ELR (cell line): ENCODE results near the gene MS4A14.
A peak's percentile ranks its signal among the peaks of the same experiment; 100 is the strongest.
"Not testable (repeated sequence)": the region's sequence is repeated elsewhere in the genome, so short reads cannot be mapped to it uniquely, and the experiment has no call there.

Experiments
- DNase-seq: peaks from one replicate; pipeline ENCODE4 v3.0.0-alpha.2; 2015; ENCODE audit warnings: low read depth

MS4A14 gene

GRCh38 chr11:60396382-60396781, at the start of gene MS4A14:
Gene MS4A14, plus strand, starts transcription at chr11:60396459. Its CDS starts 120 bp downstream, at chr11:60396579.
- DNase-seq, result no peak

- no peak for DNase-seq
These were observed 49.0 kb upstream of the MS4A14 start for GRCh38 chr11:60347084-60347797.

- DNase-seq, result no peak
These were observed 48.1 kb upstream of the MS4A14 start for GRCh38 chr11:60348116-60348515.

- DNase-seq, result no peak
These were observed 46.3 kb upstream of the MS4A14 start for GRCh38 chr11:60349990-60350389.

GRCh38 chr11:60357771-60358170, 38.5 kb upstream of the MS4A14 start:
- no peak for DNase-seq

- no peak for DNase-seq
These were observed 35.6 kb upstream of the MS4A14 start for GRCh38 chr11:60360621-60361020.

GRCh38 chr11:60362241-60362640, 34.0 kb upstream of the MS4A14 start:
- no peak for DNase-seq

- DNase-seq, result peak; percentile 66
These were observed 32.5 kb upstream of the MS4A14 start for GRCh38 chr11:60363542-60364470.

GRCh38 chr11:60366262-60366904, 29.9 kb upstream of the MS4A14 start:
- not testable (repeated sequence) for DNase-seq

- DNase-seq, result no peak
These were observed 29.2 kb upstream of the MS4A14 start for GRCh38 chr11:60367009-60367408.

- no peak for DNase-seq
These were observed 28.4 kb upstream of the MS4A14 start for GRCh38 chr11:60367896-60368295.

GRCh38 chr11:60370252-60370810, 25.9 kb upstream of the MS4A14 start:
- no peak for DNase-seq

GRCh38 chr11:60370811-60371298, 25.4 kb upstream of the MS4A14 start:
- peak; percentile 19 for DNase-seq

- no peak for DNase-seq
These were observed 24.9 kb upstream of the MS4A14 start for GRCh38 chr11:60371386-60371785.

GRCh38 chr11:60371854-60372253, 24.4 kb upstream of the MS4A14 start:
- no peak for DNase-seq

- DNase-seq, result no peak
These were observed 23.5 kb upstream of the MS4A14 start for GRCh38 chr11:60372767-60373166.

- DNase-seq, result no peak
These were observed 20.9 kb upstream of the MS4A14 start for GRCh38 chr11:60375316-60375715.

GRCh38 chr11:60376601-60377000, 19.7 kb upstream of the MS4A14 start:
- no peak for DNase-seq

- no peak for DNase-seq
These were observed 18.7 kb upstream of the MS4A14 start for GRCh38 chr11:60377401-60378136.

GRCh38 chr11:60378354-60378753, 17.9 kb upstream of the MS4A14 start, which contains the start of gene MS4A7:
Gene MS4A7, plus strand, starts transcription at chr11:60378532. Its CDS starts 4,610 bp downstream, at chr11:60383142.
- no peak for DNase-seq

GRCh38 chr11:60389279-60389910, 6.9 kb upstream of the MS4A14 start:
- no peak for DNase-seq
